Esophagus muscularis mucosa (tissue), 3 donors: Measurements from ENCODE around the gene SMYD4.

ENCODE experiments used
- CTCF ChIP-seq, 3 experiments: fragments of 200-600 bp in 2 of 3; fragments of 450-650 bp in 1 of 3; sonication (generic) in 2 of 3; IDR thresholded peaks; one replicate each; pipeline ENCODE4 v1.5.1; 2017 to 2019; ENCODE audit warnings: antibody characterized with exemption in 3 of 3, mild to moderate bottlenecking in 2 of 3, moderate library complexity in 1 of 3
- EP300 ChIP-seq: sonication (generic); formaldehyde crosslinking; IDR thresholded peaks from one replicate; pipeline ENCODE4 v1.6.1; 2017; ENCODE audit warnings: antibody characterized with exemption

GRCh38 chr17:1810450-1811103, 19.1 kb downstream of the SMYD4 start:
- TF ChIP-seq EP300 (no peak), CTCF (IDR thresholded peaks at IDR 0.05) (no peak)
